Liver (tissue), 9 donors: ENCODE measurements around the gene RHBDF2. TPM values are rescaled to one million over a fixed set of nuclear protein-coding genes. Genes with fewer than 3 reads are reported as not detected.

Experiments
- DNase-seq: peaks from one replicate; pipeline ENCODE4 v3.0.0-alpha.2; 2017; ENCODE audit warnings: low spot score
- H3K27ac ChIP-seq, 2 donors: one replicate each; pipeline ENCODE4 v1.7.0; 2013; ENCODE audit warnings: inconsistent platforms in 2 of 2, low read length in 2 of 2, control low read depth in 1 of 2, low read depth in 1 of 2, mild to moderate bottlenecking in 1 of 2
- H3K27me3 ChIP-seq, 4 donors: one replicate each; pipeline versions ENCODE4 v1.6.1 to v1.7.0; 2013; ENCODE audit warnings: low read length in 3 of 4, inconsistent platforms in 1 of 4, mild to moderate bottlenecking in 1 of 4, moderate library complexity in 1 of 4; ENCODE audit not compliant: control insufficient read depth in 4 of 4, insufficient read depth in 4 of 4
- H3K36me3 ChIP-seq, 4 donors: one replicate each; pipeline versions ENCODE4 v1.6.1 to v1.7.0; 2013; ENCODE audit warnings: low read length in 3 of 4, mild to moderate bottlenecking in 3 of 4, low read depth in 1 of 4, moderate library complexity in 1 of 4; ENCODE audit not compliant: control insufficient read depth in 4 of 4, insufficient read depth in 3 of 4
- H3K4me1 ChIP-seq, 4 donors: one replicate each; pipeline versions ENCODE4 v1.6.1 to v1.7.0; 2013; ENCODE audit warnings: low read length in 3 of 4, mild to moderate bottlenecking in 3 of 4, moderate library complexity in 1 of 4; ENCODE audit not compliant: control insufficient read depth in 4 of 4, insufficient read depth in 4 of 4
- H3K4me3 ChIP-seq, 3 donors: one replicate each; pipeline versions ENCODE4 v1.6.1 to v1.7.0; 2013; ENCODE audit warnings: low read length in 3 of 3, control low read depth in 1 of 3, low read depth in 1 of 3, mild to moderate bottlenecking in 1 of 3
- H3K9ac ChIP-seq, 2 donors: one replicate each; pipeline ENCODE4 v1.7.0; 2013; ENCODE audit warnings: low read length in 2 of 2, mild to moderate bottlenecking in 2 of 2, moderate library complexity in 2 of 2, control low read depth in 1 of 2, low read depth in 1 of 2
- H3K9me3 ChIP-seq, 4 donors: one replicate each; pipeline versions ENCODE4 v1.6.1 to v1.7.0; 2013; ENCODE audit warnings: low read length in 3 of 4; ENCODE audit not compliant: control insufficient read depth in 4 of 4
- ATF3 ChIP-seq: IDR thresholded peaks from 2 replicates; pipeline ENCODE4 v1.6.1; 2016; ENCODE audit warnings: antibody characterized with exemption
- CTCF ChIP-seq: fragments of 150-350 bp; IDR thresholded peaks from 2 replicates; pipeline ENCODE4 v1.5.1; 2017; ENCODE audit warnings: improper control_type of control experiment, low read depth, low read length; ENCODE audit not compliant: missing input control
- EGR1 ChIP-seq, 2 donors: IDR thresholded peaks; 2 replicates each; pipeline ENCODE4 v1.6.1; 2016 to 2018; ENCODE audit warnings: antibody characterized with exemption in 2 of 2, low read depth in 2 of 2
- FOXA1 ChIP-seq: IDR thresholded peaks from 2 replicates; pipeline ENCODE4 v1.6.1; 2016; ENCODE audit warnings: antibody characterized with exemption
- FOXA2 ChIP-seq: IDR thresholded peaks from 2 replicates; pipeline ENCODE4 v1.6.1; 2016; ENCODE audit warnings: antibody characterized with exemption
- GABPA ChIP-seq, 2 donors: IDR thresholded peaks in 1 of 2; conservative IDR thresholded peaks in 1 of 2; 2 replicates each; pipeline ENCODE4 v1.6.1; 2016; ENCODE audit warnings: antibody characterized with exemption in 2 of 2, mild to moderate bottlenecking in 1 of 2, moderate library complexity in 1 of 2
- HNF4G ChIP-seq: IDR thresholded peaks from 2 replicates; pipeline ENCODE4 v1.6.1; 2016; ENCODE audit warnings: antibody characterized with exemption
- JUND ChIP-seq, 2 donors: IDR thresholded peaks; 2 replicates each; pipeline ENCODE4 v1.6.1; 2016; ENCODE audit warnings: antibody characterized with exemption in 2 of 2
- MAX ChIP-seq: IDR thresholded peaks from 2 replicates; pipeline ENCODE4 v1.6.1; 2016; ENCODE audit warnings: antibody characterized with exemption
- NR2F2 ChIP-seq: IDR thresholded peaks from 2 replicates; pipeline ENCODE4 v1.6.1; 2016; ENCODE audit warnings: antibody characterized with exemption
- RAD21 ChIP-seq, 2 donors: IDR thresholded peaks; 2 replicates each; pipeline ENCODE4 v1.6.1; 2016; ENCODE audit warnings: antibody characterized with exemption in 2 of 2, mild to moderate bottlenecking in 2 of 2
- REST ChIP-seq: IDR thresholded peaks from 2 replicates; pipeline ENCODE4 v1.6.1; 2016; ENCODE audit warnings: antibody characterized with exemption, mild to moderate bottlenecking
- RXRA ChIP-seq, 2 donors: IDR thresholded peaks; 2 replicates each; pipeline ENCODE4 v1.6.1; 2017 to 2018; ENCODE audit warnings: antibody characterized with exemption in 2 of 2, mild to moderate bottlenecking in 1 of 2
- SP1 ChIP-seq: IDR thresholded peaks from 2 replicates; pipeline ENCODE4 v1.6.1; 2018; ENCODE audit warnings: antibody characterized with exemption, mild to moderate bottlenecking
- TAF1 ChIP-seq: conservative IDR thresholded peaks from 2 replicates; pipeline ENCODE4 v1.6.1; 2016; ENCODE audit warnings: antibody characterized with exemption, mild to moderate bottlenecking
- YY1 ChIP-seq: IDR thresholded peaks from 2 replicates; pipeline ENCODE4 v1.6.1; 2016; ENCODE audit warnings: antibody characterized with exemption, mild to moderate bottlenecking
- ZBTB33 ChIP-seq: IDR thresholded peaks from 2 replicates; pipeline ENCODE4 v1.6.1; 2016; ENCODE audit warnings: antibody characterized with exemption
- WGBS: extraction: QIAGEN DNeasy Blood & Tissue Kit; methylation state at CpG from one replicate; pipeline ENCODE4 v1.1.7; 2013; 5-methylcytosine and 5-hydroxymethylcytosine counted together
- polyA plus RNA-seq, 2 donors: library from polyadenylated mRNA; stranded (reverse) in 1 of 2; unstranded in 1 of 2; fragments of 200-250 nt in 1 of 2; fragments of >200 nt in 1 of 2; fragmentation: Nextera tagmentation in 1 of 2; extraction: Ambion mirVana in 1 of 2; gene quantifications; one replicate each; pipeline versions ENCODE4 v1.2.1 to v1.2.3, GENCODE V29; 2013 to 2015
- total RNA-seq, 2 donors: library from RNA; depleted of rRNA; stranded (reverse); fragments of >200 nt; gene quantifications; one replicate each; pipeline ENCODE4 v1.2.3, GENCODE V29; 2014
- donor health status: healthy.
- donor health status: healthy.
- donor health status: healthy.
- donor health status: healthy.
- donor health status: healthy.

Gene RHBDF2
- total and polyA plus RNA-seq, 4 donors: 2.9 to 6.7 (median 4.6) TPM

- no peaks in the 10 kb centered on the region for H3K9me3 ChIP-seq
- peaks cover 0 to 26% (median 6%) of the 10 kb centered on the region in 4 donors for H3K36me3 ChIP-seq
- H3K4me1 ChIP-seq: no peaks in the 10 kb centered on the region
- H3K27me3 ChIP-seq: no peaks in the 10 kb centered on the region
- DNase-seq: no peak
- no peak for TF ChIP-seq RXRA (IDR thresholded peaks at IDR 0.05)
- no peak for TF ChIP-seq TAF1
- no peak for TF ChIP-seq ATF3
- no peak for TF ChIP-seq FOXA2
- no peak for TF ChIP-seq JUND (IDR thresholded peaks at IDR 0.05)
- TF ChIP-seq CTCF: no peak
- no peak for TF ChIP-seq NR2F2
- TF ChIP-seq GABPA (IDR thresholded peaks at IDR 0.05 in 1 of 2, conservative IDR thresholded peaks at IDR 0.05 in 1 of 2): no peak
- no peak for TF ChIP-seq REST
- no peak for TF ChIP-seq YY1
- TF ChIP-seq EGR1 (IDR thresholded peaks at IDR 0.05; ENCODE audit: low read depth in 2 of 2): no peak
- TF ChIP-seq MAX: no peak
- TF ChIP-seq FOXA1: no peak
- no peak for TF ChIP-seq SP1
- no peak for TF ChIP-seq ZBTB33
- TF ChIP-seq HNF4G: no peak
- TF ChIP-seq RAD21 (IDR thresholded peaks at IDR 0.05): no peak
- H3K9ac ChIP-seq: no peak overlapping the region
- H3K27ac ChIP-seq: no peak overlapping the region
- WGBS: 96% methylated on average over 11 of the region's 11 CpGs
- H3K4me3 ChIP-seq: no peak overlapping the region
These were observed 28.5 kb downstream of the RHBDF2 start for GRCh38 chr17:76472726-76473125.

GRCh38 chr17:76472258-76472645 lies 29.0 kb downstream of the RHBDF2 start:
- 95% methylated on average over 15 of the region's 15 CpGs for WGBS
- H3K27ac ChIP-seq: no peak overlapping the region
- peaks cover 0 to 26% (median 6%) of the 10 kb centered on the region in 4 donors for H3K36me3 ChIP-seq

More at GRCh38 chr17:76472258-76472645, 29.0 kb downstream of the RHBDF2 start:
- H3K4me1 ChIP-seq: no peaks in the 10 kb centered on the region
- H3K27me3 ChIP-seq: no peaks in the 10 kb centered on the region
- no peak for TF ChIP-seq HNF4G
- no peak for TF ChIP-seq JUND (IDR thresholded peaks at IDR 0.05)
- DNase-seq: no peak
- H3K9me3 ChIP-seq: no peaks in the 10 kb centered on the region
- H3K9ac ChIP-seq: no peak overlapping the region
- no peak overlapping the region for H3K4me3 ChIP-seq
